Activated T-helper 1 cell treated with anti-CD3 and anti-CD28 coated beads, Interleukin-2, amount 50 U/mL, for 16 hours (primary cell): ENCODE data around the gene LYVE1.

Experiments
- DNase-seq, 2 donors: peaks; one replicate each; pipeline ENCODE4 v3.0.0-alpha.2; 2020; ENCODE audit warnings: low read depth in 1 of 2, low spot score in 1 of 2

Gene LYVE1

GRCh38 chr11:10561043-10561818, 7.2 kb downstream of the LYVE1 start:
- DNase-seq = no peak

- no peak for DNase-seq
Measured at GRCh38 chr11:10558288-10558687, 10.2 kb downstream of the LYVE1 start.

- DNase-seq = no peak
Measured at GRCh38 chr11:10556590-10556989, 11.9 kb downstream of the LYVE1 start.

- no peak for DNase-seq
Measured at GRCh38 chr11:10551845-10552352, 16.6 kb downstream of the LYVE1 start.

- no peak for DNase-seq
Measured at GRCh38 chr11:10551290-10551592, 17.2 kb downstream of the LYVE1 start.

GRCh38 chr11:10550503-10551289, 17.8 kb downstream of the LYVE1 start:
- no peak for DNase-seq

- no peak for DNase-seq
Measured at GRCh38 chr11:10544491-10545465, 23.7 kb downstream of the LYVE1 start.

- DNase-seq = no peak
Measured at GRCh38 chr11:10543782-10544181, 24.7 kb downstream of the LYVE1 start.

- no peak for DNase-seq
Measured at GRCh38 chr11:10542776-10543175, 25.7 kb downstream of the LYVE1 start.

- DNase-seq = no peak
Measured at GRCh38 chr11:10541561-10541930, 26.9 kb downstream of the LYVE1 start.

GRCh38 chr11:10540915-10541560, 27.4 kb downstream of the LYVE1 start, which contains the start of gene RNF141:
TSS of gene RNF141 (minus strand) at chr11:10541187. CDS start at chr11:10534158, 7,029 bp downstream.
- peak; percentile 91 to 93 for DNase-seq

- DNase-seq = no peak
Measured at GRCh38 chr11:10540546-10540914, 27.9 kb downstream of the LYVE1 start.

GRCh38 chr11:10539339-10539738, 29.1 kb downstream of the LYVE1 start:
- no peak for DNase-seq

- no peak for DNase-seq
Measured at GRCh38 chr11:10538924-10539323, 29.5 kb downstream of the LYVE1 start.

GRCh38 chr11:10537600-10537999, 30.9 kb downstream of the LYVE1 start:
- no peak for DNase-seq

GRCh38 chr11:10534316-10534715, 34.1 kb downstream of the LYVE1 start:
- DNase-seq = no peak

- no peak for DNase-seq
Measured at GRCh38 chr11:10533323-10533722, 35.1 kb downstream of the LYVE1 start.

GRCh38 chr11:10532526-10532925, 35.9 kb downstream of the LYVE1 start:
- DNase-seq = no peak

GRCh38 chr11:10529279-10529678, 39.2 kb downstream of the LYVE1 start:
- DNase-seq = no peak

GRCh38 chr11:10528121-10528520, 40.3 kb downstream of the LYVE1 start:
- DNase-seq = no peak
